AML-193 (cell line): Measurements from ENCODE around the gene SOX18.
A peak's percentile ranks its signal among the peaks of the same experiment; 100 is the strongest.

ENCODE experiments used
- DNase-seq, 2 experiments: peaks; one replicate each; lab custom pipeline; 2025; lab: John Stamatoyannopoulos, UW

The SOX18 gene

DNA sequence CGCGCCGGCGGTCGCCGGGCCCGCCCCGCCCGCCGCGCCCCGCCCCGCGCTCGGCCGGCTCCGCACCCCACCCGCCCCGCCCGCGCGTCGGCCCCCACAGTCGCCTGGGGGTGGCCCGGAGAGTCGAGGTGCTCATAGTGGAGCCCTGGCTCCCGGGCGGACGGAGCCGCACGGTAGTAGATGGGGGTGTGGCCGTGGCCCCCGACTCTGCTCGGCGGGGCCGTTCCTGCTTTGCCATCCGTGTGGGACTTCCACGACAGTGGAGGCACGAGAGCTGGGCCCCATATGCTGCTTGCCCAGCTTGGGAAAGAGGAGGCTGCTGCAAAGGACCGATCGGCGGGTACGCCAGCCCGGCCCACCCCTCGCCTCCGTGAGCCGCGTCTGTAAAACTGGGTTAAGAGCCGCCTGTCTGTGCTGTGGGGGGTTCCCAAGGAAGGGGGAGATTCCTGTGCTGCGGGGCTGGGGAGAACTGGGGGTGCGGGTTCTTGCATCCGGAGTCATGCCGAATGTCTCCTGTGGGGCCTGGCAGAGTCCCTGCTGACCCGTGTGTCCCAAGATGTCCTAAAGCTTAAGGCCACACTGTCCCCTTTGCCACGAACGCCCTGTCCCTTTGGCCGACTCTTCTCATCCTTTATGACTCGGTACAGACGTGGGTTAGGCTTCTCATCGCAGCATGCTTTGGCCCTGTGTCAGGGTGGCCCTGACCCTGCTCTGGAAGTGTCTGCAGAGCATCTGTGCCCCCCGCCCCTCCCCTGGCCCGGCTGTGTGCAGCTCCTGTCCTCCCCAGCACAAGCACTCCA is 30.8 kb upstream of the SOX18 start, which contains the start of gene OPRL1:
Gene OPRL1 (plus strand): TSS at position 70 of the 800 bp plus-strand sequence. CDS start 12,639 bp downstream, outside the sequence.
- DNase-seq, result peak in 1 of 2 experiments; percentile 10

DNA sequence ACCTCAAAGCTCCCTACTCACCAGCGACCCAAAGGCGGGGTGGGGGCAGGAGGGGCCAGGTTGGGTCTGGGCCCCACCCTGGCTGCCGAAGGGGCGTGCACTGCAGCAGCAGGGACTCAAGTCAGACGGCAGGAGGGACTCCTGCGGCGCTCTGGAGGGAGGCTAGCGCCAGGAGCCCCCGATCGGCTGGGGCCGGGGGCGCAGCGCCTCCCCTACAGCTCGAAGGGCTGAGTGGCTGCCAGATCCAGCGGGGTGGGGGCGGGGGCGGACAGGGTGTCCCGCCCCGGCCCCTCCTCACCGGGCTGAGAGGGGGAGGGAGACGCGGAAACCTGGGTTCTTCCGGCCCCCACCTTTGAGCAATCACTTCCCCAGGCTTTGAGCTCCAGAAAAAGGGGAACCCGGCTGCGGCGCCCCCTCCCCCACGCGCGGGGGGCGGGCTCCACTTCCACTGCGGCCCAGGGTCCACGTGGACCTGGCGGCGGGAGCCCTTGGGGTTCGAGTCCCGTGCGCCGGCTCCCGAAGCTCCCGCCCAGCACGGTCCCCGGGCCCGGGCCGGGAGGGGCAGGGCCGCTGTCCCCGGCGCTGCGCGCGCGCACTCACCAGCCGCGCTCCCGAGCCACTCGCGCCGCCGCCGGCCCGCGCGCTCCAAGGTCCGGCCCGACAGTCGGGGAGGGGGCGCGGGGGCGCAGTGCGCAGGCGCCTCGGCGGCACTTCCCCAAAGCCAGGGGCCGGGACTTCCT is 30.0 kb upstream of the SOX18 start, which contains the start of gene RGS19:
Gene RGS19 (minus strand): TSS at position 246 of the 740 bp plus-strand sequence. CDS start 2,632 bp downstream, outside the sequence.
- DNase-seq, result peak; percentile 88 to 92

DNA sequence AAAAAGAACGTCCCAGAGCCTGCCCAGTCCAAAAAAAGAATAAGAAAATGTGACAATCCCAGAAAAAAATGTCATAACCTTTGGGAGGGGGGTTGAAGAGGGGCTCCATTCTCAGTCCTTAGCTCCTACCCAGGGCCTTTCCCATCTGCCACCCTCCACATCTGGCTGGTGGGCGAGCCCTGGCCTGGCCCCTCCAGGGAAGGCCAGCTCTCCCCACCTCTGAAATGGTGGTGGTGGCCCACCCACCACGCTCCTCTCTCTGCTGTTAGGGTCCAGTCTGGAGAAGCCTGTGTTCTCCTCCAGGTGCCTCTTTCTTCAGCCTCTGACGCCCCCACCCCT is 29.5 kb upstream of the SOX18 start:
- no peak for DNase-seq

DNA sequence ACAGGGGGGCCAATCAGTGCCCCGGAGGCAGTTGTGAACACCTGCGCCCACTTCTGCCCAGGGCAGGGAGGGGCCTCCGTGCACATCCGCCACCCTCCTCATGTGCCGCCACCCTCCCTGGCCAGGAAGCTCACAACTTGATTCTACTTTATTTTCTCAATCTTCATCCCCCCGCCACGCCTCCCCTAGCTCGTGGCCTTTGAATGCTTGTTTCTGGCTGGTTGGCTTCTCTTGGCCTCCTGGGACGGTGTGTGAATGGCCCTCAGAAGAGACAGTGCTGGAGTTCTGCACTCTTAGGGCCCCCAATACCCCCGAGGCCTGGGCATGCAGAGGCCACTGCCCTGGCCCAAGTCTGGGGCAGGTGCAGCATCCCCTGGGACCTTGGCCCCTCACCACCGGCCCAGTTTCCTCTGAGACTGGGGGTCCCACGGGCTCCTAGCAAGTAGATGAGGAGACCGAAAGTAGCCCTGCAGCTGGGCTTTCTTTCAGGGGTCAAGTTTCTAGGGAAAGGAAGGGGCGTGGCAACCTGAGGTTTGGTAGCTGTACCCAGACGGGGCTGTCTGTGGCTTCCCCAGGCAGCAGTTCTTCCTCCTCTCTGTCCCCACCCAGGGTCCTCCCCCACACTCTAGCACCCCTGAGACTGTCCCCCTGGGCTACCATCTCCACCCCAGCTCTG is 28.6 kb upstream of the SOX18 start:
- peak; percentile 62 to 64 for DNase-seq

DNA sequence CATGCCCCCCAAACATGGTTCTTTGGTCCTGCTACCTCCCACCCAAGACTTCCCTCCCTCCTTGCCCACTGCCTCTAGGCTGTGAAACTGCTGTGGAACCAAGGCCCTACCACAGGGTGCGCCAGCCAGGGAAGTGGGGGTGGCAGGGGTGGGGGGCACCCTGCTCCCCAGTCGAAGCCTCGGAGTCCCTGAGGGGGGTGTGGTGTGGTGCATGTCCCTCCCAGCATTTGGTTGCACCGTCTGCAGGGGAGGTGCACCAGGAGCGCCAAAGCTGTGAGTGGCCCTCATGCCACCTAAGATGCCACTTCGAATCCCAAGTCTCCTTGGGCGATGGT is 28.1 kb upstream of the SOX18 start:
- no peak for DNase-seq

DNA sequence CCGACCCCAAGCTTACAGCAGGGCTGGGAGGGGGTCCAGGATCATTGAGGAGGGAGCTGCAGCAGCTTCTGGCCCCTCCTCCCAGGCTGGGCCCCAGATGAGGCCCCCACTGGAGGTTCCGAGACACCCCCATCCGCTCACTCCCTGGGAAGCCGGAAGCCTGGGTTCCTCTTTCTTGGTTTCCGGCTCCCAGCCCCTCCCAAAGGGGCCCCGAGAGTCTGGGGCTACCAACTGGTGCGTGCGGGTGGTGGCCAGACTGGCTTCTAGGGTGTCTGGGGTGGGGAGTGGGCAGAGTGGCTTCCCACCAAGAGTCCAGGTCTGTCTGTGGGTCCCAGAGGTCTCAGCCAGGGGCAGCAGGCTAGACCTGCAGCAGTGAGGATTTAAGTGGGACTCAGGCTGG is 27.7 kb upstream of the SOX18 start:
- DNase-seq, result peak; percentile 58 to 71

DNA sequence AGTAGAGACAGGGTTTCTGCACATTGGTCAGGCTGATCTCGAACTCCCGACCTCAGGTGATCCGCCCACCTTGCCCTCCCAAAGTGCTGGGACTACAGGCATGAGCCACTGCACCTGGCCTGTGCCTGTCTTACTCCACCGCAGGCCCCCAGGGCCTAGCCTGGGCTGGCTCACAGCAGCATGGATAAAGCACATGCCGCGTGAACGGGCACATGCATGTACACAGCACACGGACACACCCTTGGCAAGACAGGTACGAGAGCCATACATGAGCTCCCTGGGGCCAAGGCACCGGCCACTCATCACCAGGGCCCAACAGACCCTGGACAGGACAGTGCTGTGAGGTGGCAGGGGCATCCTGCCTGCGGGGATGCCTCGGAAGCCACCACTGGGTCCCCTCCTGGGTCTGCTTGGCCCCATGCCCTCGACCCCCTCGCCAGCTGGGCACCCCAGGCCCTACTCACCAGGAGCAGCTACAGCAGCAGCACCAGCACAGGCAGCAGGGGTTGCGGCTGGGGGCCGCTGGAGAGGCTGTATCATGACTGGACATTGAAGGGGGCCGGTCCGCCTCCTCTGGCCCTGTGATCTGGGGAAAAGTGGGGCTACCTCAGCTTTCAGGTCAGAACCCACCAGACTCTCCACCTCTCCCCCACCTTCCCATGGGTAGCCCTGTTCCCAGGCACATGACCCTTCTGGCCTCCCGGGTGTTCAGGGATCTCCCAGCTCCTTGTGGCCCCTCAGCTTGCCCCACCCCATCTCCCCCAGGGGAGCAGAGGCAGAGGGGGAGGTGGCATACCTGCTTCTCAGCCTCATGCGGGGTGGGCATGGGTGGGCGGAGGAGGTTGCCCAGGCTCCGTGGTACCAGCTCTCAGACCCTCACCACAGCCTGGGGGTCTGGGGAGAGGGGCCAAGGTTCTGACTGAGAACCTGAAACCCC is 26.9 kb upstream of the SOX18 start:
- DNase-seq, result no peak

DNA sequence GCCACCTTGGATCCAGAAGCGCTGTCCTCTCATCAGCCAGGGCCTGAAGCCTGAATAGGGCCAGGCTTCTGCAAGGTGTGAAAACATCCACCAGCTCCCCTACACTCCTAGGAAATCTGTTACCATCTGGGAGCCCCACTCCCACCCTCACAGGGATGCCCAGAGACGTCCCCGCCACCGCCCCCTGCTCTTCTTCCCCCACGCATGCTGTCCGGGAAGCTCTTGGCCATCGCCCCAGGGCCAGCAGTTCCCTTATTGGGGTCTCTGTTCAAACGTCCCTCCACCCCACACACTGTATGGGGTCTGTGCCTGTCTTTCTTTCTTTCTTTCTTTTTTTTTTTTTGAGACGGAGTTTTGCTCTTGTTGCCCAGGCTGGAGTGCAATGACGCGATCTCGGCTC is 26.1 kb upstream of the SOX18 start:
- no peak for DNase-seq

DNA sequence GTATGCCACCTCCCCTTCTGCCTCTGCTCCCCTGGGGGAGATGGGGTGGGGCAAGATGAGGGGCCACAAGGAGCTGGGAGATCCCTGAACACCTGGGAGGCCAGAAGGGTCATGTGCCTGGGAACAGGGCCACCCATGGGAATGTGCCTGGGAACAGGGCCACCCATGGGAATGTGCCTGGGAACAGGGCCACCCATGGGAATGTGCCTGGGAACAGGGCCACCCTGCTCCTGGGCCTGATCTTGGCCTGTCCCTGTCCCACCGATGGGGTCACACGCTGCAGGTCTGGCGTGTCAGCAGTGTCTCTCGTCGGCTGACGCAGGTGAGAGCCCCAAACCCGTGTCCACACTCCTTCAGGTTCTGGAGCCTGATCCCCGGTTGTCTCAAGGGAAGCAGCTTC is 25.5 kb upstream of the SOX18 start:
- no peak for DNase-seq

DNA sequence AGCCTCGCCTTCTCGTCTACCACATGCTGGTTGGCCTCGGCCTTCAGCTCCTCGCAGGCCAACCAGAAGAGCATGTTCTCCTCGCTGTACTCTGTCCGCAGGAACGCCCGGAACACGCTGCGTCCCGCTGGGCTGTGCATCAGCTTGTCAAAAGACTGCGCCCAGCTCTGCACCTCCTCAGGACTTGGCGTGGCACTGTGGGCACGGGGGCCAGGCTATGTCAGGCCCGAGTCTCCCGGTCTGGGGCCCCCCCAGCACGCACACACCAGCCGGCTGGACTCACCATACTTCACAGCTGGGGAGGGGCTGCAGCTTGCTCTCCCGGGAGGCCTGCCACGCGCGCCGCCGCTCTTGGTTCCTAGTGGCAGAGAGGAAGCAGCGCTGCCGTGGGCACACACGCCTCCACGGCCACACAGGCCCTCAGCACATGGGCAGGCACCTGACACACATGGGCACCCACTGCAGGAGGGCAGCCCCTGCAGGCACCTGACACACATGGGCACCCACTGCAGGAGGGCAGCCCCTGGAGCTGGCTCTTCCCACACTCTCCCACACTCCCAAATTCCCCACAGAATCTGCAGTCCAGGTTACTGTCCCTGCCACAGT is 24.8 kb upstream of the SOX18 start:
- DNase-seq, result no peak

DNA sequence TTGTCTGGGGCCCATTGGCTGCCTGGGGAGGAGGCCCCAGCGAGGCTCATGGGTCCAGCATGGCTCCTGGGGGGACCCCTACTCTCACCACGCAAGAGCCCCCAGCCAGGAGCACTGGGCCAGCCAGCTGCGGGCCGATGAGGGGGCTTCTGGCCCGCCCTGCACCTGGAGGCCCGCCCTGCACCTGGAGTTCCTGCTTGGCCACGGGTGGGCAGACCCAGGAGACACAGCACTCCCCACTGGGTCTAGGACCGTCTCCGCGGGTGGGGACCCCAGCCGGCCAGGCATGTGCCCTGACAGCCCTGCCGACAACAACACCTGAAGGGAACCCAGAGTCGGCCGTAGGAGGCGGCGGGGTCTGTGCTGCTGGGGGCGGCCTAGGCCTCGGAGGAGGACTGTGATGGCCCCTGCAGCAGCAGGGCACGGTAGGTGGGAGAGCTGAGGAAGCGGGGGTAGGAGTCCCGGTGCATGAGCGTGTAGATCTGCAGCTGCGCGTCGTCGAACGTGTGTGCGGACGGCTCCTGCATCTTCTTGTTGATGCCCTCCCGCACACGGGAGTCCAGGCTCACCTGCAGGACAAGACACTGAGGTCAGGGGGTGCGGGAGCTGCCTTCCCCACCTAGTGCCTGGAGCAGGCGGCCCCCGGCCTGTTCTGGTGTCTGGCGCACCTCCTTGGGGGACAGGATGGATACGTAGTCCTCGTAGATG is 24.2 kb upstream of the SOX18 start:
- no peak for DNase-seq

DNA sequence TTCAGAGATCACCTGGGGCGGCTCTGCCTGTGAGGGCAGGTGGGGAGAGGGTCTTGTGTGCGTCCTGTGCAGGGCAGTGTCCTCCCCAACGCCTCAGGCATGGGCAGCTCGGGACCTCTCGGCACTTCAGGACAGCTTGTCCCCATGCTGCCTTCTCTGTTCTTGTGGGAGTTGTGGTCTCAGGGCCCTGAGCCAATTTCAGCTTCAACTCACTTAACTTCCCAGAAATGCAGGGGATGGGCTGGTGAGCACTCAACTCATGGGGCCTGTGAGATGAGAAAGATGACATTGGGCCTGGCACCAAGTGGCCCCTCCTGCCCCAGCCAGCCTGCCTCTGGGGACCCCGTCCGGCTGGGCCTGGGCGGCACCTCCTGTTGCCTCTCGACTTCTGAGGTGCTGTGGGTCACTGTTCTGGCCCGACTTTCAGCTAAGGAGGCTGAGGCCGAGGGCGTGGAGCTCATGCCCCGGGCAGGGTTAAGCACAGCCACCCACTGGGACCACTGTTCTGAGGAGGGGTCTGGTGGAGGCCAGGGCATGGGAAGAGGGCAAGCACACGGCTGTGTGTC is 23.1 kb upstream of the SOX18 start:
- DNase-seq, result no peak

DNA sequence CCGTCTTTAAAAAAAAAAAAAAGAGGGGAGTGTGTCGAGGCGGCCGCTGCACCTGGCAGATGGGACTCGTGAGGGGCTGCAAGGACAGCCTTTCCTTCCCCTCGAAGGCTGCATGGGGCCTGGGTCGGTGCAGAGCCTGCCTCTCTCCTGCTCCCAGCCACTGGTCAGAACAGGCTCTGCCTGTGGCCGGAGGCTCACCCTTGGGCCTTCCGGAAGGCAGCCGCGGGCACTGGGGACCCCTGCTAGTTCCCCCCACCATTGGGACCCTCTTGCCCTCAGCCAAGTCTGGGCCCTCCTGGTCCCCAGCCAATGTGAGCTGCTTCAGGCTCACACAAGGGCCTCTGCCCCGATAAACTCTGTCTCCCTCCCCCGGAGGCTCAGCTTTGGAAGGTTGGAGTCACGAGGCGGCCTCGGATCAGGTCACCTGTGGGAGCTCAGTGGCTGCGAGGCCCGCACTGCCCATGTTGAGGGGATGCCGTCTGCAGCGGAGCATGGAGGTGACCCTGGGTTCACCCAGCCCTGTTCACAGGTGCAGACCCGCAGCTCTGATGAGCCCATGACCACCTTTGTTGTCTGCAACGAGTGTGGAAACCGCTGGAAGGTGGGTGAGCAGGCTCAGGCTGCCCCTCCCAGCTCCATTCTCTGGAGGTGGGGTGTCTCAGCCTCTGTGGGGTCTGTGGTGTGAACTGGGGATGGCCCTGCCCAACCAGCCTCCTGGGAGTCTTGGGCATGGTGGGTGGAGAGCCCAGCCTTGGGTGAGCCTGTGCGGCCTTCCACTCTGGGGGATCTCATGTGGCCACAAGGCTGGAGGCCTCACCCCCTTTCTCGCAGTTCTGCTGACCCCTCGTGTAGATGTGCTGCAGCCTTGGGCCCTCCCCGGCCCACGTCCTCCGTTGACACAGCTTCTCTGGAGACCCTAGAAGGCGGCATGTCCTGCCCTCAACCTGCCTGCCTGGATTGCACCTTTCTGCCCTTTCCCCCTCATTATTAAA is 22.2 kb upstream of the SOX18 start:
- no peak for DNase-seq

DNA sequence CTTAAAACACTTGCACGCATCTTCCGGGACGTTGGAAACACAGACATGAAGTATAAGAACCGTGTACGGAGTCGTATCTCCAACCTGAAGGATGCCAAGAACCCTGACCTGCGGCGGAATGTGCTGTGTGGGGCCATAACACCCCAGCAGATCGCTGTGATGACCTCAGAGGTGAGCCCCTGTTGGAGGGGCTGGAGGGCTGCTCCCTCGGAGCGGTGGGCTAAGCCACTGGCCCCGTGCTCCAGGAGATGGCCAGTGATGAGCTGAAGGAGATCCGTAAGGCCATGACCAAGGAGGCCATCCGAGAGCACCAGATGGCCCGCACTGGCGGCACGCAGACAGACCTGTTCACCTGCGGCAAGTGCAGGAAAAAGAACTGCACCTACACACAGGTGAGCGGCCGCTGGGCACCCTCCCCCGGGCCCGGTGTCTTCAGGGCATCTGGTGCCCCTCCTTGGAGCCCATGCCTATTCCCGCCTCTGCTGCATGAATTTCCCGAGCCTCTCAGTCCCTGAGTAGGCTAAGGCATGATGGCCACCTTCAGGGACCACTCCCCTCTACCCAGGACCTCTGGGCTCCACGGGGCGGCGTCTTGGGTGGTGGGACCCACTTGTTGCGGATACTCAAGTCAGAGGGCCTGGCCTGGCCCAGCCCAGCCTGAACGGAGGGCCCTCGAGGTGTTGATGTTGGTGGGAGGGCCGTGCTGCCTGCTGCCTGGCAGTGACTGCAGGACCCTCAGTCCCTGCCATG is 21.0 kb upstream of the SOX18 start:
- no peak for DNase-seq

DNA sequence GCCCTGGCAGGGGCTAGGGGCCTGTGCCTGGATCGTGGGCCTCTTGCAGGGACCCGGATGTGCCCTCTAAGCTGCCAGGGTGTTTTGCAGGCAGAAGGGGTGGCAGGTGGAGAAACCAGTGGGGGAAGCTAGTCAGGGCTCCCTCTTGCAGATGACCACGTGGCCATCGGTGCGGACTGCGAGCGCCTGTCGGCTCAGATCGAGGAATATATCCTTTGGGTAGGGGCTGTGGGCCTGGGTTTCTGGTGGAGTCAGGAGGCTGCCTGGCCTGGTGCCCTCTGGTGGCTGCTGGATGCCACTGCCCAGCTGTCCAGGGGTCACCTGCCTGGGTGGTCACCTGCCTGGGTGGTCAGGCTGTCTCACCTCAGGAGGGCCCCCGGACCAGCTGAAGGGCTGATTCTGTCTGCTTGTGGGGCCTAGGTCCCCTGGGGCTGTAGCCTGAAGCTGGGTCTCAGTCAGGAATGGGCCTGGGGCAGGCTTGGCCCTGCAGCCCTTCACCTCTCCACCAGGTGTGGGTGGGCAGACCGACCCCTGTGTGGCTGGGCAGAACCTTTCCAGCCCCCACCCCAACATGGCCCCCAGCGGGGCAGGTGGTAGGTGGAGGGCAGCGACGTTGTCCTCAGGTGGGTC is 20.3 kb upstream of the SOX18 start:
- peak in 1 of 2 experiments; percentile 16 for DNase-seq

DNA sequence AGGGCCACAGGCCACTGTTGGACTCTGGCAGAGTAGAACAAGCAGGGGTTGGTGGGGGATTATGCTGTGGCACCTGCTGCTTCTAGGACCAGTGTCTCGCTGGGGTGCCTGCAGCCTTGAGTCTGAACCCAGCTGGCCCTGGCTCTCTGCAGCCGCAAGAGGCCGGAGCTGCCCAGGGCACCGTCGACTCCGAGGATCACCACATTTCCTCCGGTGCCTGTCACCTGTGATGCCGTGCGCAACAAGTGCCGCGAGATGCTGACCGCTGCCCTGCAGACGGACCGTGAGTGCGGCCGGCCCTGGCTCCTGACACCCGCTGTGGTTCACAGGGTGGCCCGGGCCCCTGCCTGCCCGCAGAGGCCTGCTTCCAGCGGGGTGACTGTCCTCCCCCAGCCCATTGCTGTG is 19.8 kb upstream of the SOX18 start:
- no peak for DNase-seq

DNA sequence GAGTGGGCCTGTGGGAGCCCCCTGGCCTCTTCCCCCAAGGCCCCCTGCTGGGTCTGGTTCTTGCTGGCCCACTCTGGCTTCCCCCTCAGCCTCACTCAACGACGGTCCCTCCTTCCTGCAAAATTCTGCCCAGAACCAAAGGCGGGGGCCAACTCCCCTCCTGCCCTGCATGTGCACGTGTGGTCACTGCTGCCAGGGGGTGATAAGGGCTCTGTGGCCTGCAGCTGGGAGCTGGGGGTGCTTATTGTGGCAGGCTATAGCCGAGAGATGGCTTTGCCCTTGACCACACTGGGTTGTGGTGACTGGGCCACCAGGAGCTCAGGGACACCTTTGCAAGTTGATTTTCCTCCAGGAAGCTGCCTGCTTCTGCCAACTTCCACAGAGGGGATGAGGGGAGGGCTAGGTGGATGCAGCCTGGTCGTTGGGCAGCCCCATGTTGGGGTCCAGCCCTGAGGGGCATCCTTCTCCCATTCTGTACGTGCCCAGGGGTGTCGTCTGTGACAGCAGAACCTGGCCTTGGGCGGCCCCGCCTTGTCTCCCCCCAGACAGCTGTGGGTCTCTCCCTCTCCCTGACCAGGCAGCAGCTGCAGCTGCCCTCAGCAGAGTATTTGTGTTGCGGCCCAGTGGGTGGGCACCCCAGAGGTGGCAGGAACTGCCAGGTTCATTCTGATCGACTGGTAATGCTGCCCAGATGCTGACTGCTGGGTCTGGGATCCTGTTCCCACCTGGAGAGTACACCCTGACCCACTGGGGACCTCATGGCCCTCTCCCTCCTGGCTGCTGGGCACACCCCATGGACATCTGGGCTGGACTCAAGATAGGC is 19.2 kb upstream of the SOX18 start:
- DNase-seq, result no peak
